B cell (primary cell): Measurements from ENCODE around the gene ZSCAN12.
"Not testable (repeated sequence)": the region's sequence is repeated elsewhere in the genome, so short reads cannot be mapped to it uniquely, and the experiment has no call there.

Experiments
- CTCF ChIP-seq: fragments of 200-600 bp; IDR thresholded peaks from one replicate; pipeline ENCODE4 v1.8.0; 2022; ENCODE audit warnings: antibody characterized with exemption, mild to moderate bottlenecking
- EZH2 ChIP-seq: IDR thresholded peaks from 2 replicates; pipeline ENCODE4 v1.6.1; 2012; ENCODE audit warnings: borderline replicate concordance, low read depth, mild to moderate bottlenecking, moderate library complexity, low read length; ENCODE audit not compliant: insufficient read depth, poor library complexity, severe bottlenecking

DNA sequence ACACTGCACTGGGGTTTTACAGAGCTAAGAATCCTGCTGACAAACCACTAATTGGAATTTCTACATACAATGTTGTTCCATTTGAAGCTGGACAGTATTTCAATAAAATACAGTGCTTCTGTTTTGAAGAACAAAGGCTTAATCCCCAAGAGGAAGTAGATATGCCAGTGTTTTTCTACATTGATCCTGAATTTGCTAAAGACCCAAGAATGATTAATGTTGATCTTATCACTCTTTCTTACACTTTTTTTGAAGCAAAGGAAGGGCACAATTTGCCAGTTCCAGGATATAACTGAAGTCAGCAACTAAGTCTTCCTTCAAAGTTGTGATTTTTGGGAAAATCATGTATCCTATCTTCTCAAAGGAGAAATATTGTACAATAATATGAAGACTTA, 48.0 kb upstream of the ZSCAN12 start:
- not testable (repeated sequence) for TF ChIP-seq CTCF, EZH2
